ENCODE measurements around the gene SLC17A7.

DNA sequence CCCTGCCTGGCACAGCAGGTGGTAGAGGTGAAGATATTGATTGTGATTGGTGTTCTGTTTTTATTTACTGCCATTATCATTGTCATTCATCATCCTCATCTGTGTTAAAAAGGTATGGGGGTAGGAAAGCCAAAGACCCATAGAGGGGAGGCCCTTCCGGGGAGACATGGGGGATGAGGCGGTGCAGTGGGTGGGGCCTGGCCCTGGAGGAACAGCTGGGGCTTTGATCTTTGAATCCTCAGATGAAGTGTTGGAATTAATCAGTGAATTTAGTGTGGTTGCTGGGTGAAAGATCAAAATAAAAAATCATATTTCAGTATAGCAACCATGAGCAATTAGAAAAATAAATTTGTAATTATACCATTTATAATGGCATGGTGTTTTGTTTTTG is 25.5 kb downstream of the SLC17A7 start:
- no peak for TF ChIP-seq POLR2A (IDR thresholded peaks at IDR 0.05)
- TF ChIP-seq, protein P1, sequence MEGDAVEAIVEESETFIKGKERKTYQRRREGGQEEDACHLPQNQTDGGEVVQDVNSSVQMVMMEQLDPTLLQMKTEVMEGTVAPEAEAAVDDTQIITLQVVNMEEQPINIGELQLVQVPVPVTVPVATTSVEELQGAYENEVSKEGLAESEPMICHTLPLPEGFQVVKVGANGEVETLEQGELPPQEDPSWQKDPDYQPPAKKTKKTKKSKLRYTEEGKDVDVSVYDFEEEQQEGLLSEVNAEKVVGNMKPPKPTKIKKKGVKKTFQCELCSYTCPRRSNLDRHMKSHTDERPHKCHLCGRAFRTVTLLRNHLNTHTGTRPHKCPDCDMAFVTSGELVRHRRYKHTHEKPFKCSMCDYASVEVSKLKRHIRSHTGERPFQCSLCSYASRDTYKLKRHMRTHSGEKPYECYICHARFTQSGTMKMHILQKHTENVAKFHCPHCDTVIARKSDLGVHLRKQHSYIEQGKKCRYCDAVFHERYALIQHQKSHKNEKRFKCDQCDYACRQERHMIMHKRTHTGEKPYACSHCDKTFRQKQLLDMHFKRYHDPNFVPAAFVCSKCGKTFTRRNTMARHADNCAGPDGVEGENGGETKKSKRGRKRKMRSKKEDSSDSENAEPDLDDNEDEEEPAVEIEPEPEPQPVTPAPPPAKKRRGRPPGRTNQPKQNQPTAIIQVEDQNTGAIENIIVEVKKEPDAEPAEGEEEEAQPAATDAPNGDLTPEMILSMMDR (IDR thresholded peaks at IDR 0.05), result no peak

Measured in lower leg skin (tissue), 3 donors.